ENCODE measurements around the gene ODC1. TPM values are rescaled to one million over a fixed set of nuclear protein-coding genes. Genes with fewer than 3 reads are reported as not detected.
A peak's percentile ranks its signal among the peaks of the same experiment; 100 is the strongest.
"Not testable (repeated sequence)": the region's sequence is repeated elsewhere in the genome, so short reads cannot be mapped to it uniquely, and the experiment has no call there.

The ODC1 gene
- total RNA-seq, 1 donor from 2014 or later = 715 TPM

GRCh38 chr2:10493634-10494281 lies 45.6 kb upstream of the ODC1 start:
- peaks cover 6% of the 10 kb centered on the region for H3K27me3 ChIP-seq (ENCODE audit: control insufficient read depth, insufficient read depth, low read length)
- H3K4me3 ChIP-seq (ENCODE audit: low read depth, low read length) = no peak overlapping the region
- H3K36me3 ChIP-seq (ENCODE audit: control insufficient read depth, insufficient read depth, low read length) = no peaks in the 10 kb centered on the region
- DNase-seq (ENCODE audit: low read depth) = peak; percentile 99
- FAIRE-seq = no peak
- no peak for TF ChIP-seq CTCF (IDR thresholded peaks at IDR 0.05; ENCODE audit: insufficient read depth, low read length, severe bottlenecking)

DNA sequence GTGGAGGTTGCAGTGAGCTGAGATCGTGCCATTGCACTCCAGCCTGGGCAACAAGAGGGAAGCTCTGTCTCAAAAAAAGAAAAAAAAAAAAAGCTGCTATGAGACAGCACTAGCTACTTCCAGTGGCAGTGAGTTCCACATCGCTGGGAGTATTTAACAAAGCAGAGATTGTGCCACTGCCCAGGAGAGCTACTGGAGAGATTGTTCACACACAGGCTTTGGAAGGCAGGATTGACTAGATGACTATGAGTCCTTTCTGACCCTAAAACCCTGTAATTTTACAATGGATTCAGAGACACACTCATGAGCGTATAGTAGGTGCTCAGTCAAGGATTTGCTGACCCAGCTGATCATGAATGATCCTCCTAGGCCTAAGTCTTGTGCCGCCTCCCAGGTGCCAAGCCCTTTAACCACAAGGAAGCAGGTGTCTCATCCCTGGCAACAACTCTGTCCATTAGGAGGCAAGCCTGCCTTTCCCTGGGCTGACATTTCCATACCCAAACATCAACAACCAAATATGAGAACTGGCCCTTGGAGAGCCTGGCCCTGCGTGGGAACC lies 45.0 kb upstream of the ODC1 start:
- TF ChIP-seq CTCF (IDR thresholded peaks at IDR 0.05; ENCODE audit: insufficient read depth, low read length, severe bottlenecking) = no peak
- FAIRE-seq = peak; percentile 18
- DNase-seq (ENCODE audit: low read depth) = no peak
- Histone ChIP-seq H3K27me3 (ENCODE audit: control insufficient read depth, insufficient read depth, low read length) (peaks cover 6% of the 10 kb centered on the region), H3K36me3 (ENCODE audit: control insufficient read depth, insufficient read depth, low read length) (no peaks in the 10 kb centered on the region), H3K4me3 (ENCODE audit: low read depth, low read length) (no peak overlapping the region)

GRCh38 chr2:10490806-10491291 lies 42.7 kb upstream of the ODC1 start:
- TF ChIP-seq CTCF (IDR thresholded peaks at IDR 0.05; ENCODE audit: insufficient read depth, low read length, severe bottlenecking) = no peak
- DNase-seq (ENCODE audit: low read depth) = peak; percentile 51
- Histone ChIP-seq H3K4me3 (ENCODE audit: low read depth, low read length) (no peak overlapping the region), H3K27me3 (ENCODE audit: control insufficient read depth, insufficient read depth, low read length) (peaks cover 7% of the 10 kb centered on the region), H3K36me3 (ENCODE audit: control insufficient read depth, insufficient read depth, low read length) (no peaks in the 10 kb centered on the region)
- no peak for FAIRE-seq

DNA sequence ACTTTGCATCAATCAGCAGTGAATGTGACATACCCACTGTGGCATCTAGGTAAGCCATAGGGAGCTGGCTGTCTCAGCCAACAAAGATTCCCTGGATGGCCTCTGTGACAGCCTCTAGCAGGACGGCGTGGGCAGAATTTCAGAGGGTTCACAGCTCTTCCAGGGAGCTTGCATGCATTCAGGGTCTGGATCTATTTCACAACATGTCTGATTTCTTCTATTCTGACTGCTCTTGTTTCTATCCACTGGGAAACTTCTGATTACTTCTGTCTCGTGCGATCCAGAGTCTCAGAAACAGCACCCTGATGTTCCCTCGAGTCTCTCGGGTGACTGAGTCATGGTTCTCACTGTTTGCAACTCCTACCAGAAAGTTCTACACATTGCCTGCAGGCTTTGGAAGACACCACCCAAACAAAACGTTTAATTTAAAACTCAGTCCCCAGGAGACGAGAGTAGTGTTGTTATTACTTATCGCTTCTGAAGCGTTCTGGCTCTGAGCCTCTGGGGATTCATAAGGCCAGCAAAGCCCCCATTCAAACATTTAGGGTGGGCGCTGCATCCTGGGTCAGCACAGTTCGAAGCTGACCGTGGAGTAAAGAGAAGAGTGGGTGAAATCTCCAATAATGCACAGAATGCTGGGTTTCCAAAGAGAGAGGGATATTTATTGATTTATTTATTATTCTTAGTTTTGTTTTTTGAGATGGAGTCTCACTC lies 41.9 kb upstream of the ODC1 start:
- H3K4me3 ChIP-seq (ENCODE audit: low read depth, low read length) = no peak overlapping the region
- TF ChIP-seq CTCF (IDR thresholded peaks at IDR 0.05; ENCODE audit: insufficient read depth, low read length, severe bottlenecking) = no peak
- H3K36me3 ChIP-seq (ENCODE audit: control insufficient read depth, insufficient read depth, low read length) = no peaks in the 10 kb centered on the region
- DNase-seq (ENCODE audit: low read depth) (no peak), FAIRE-seq (no peak)
- peaks cover 2% of the 10 kb centered on the region for H3K27me3 ChIP-seq (ENCODE audit: control insufficient read depth, insufficient read depth, low read length)

GRCh38 chr2:10488142-10488541 lies 40.0 kb upstream of the ODC1 start:
- FAIRE-seq; DNase-seq (ENCODE audit: low read depth); H3K4me3 ChIP-seq (ENCODE audit: low read depth, low read length); H3K27me3 ChIP-seq (ENCODE audit: control insufficient read depth, insufficient read depth, low read length); H3K36me3 ChIP-seq (ENCODE audit: control insufficient read depth, insufficient read depth, low read length): not testable (repeated sequence)

DNA sequence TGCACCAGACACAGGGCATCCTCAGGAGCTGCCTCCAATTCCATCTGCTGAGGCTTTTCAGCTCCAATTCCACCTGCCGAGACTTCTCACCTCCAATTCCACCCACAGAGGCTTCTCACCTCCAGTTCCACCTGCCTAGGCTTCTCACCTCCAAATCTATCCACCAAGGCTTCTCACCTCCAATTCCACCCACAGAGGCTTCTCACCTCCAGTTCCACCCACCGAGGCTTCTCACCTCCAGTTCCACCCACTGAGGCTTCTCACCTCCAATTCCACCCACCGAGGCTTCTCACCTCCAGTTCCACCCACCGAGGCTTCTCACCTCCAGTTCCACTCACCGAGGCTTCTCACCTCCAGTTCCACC lies 39.6 kb upstream of the ODC1 start:
- not testable (repeated sequence) for H3K27me3 ChIP-seq (ENCODE audit: control insufficient read depth, insufficient read depth, low read length); FAIRE-seq; H3K36me3 ChIP-seq (ENCODE audit: control insufficient read depth, insufficient read depth, low read length); H3K4me3 ChIP-seq (ENCODE audit: low read depth, low read length); DNase-seq (ENCODE audit: low read depth)
